Tibial nerve (tissue), 3 donors: Measurements from ENCODE around the gene GALNT11.
"Not testable (repeated sequence)": the region's sequence is repeated elsewhere in the genome, so short reads cannot be mapped to it uniquely, and the experiment has no call there.

Source experiments
- POLR2A ChIP-seq, 2 donors: fragments of 450-650 bp; IDR thresholded peaks; one replicate each; pipeline ENCODE4 v1.6.1; 2017; ENCODE audit warnings: antibody characterized with exemption in 2 of 2, mild to moderate bottlenecking in 2 of 2, moderate library complexity in 2 of 2
- TF ChIP-seq, protein P1 (sequence below), 5 experiments: fragments of 200-600 bp in 3 of 5; fragments of 450-650 bp in 2 of 5; sonication (generic) in 3 of 5; IDR thresholded peaks; one replicate each; pipeline ENCODE4 v1.5.1; 2016 to 2019; ENCODE audit warnings: antibody characterized with exemption in 5 of 5, mild to moderate bottlenecking in 3 of 5, moderate library complexity in 2 of 5

DNA sequence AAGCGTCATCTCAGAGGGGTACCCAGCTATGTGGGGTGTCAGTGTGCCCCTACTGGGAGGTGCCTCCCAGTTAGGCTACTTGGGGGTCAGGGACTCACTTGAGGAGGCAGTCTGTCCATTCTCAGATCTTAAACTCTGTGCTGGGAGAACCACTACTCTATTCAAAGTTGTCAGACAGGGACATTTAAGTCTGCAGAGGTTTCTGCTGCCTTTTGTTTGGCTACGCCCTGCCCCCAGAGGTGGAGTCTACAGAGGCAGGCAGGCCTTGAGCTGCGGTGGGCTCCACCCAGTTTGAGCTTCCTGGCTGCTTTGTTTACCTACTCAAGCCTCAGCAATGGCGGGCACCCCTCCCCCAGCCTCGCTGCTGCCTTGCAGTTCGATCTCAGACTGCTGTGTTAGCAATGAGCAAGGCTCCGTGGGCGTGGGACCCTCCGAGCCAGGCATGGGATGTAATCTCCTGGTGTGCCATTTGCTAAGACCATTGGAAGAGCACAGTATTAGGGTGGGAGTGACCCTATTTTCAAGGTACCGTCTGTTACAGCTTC is 40.4 kb downstream of the GALNT11 start:
- not testable (repeated sequence) for TF ChIP-seq POLR2A (IDR thresholded peaks at IDR 0.05)
- TF ChIP-seq, protein P1, sequence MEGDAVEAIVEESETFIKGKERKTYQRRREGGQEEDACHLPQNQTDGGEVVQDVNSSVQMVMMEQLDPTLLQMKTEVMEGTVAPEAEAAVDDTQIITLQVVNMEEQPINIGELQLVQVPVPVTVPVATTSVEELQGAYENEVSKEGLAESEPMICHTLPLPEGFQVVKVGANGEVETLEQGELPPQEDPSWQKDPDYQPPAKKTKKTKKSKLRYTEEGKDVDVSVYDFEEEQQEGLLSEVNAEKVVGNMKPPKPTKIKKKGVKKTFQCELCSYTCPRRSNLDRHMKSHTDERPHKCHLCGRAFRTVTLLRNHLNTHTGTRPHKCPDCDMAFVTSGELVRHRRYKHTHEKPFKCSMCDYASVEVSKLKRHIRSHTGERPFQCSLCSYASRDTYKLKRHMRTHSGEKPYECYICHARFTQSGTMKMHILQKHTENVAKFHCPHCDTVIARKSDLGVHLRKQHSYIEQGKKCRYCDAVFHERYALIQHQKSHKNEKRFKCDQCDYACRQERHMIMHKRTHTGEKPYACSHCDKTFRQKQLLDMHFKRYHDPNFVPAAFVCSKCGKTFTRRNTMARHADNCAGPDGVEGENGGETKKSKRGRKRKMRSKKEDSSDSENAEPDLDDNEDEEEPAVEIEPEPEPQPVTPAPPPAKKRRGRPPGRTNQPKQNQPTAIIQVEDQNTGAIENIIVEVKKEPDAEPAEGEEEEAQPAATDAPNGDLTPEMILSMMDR (IDR thresholded peaks at IDR 0.05): not testable (repeated sequence)
